GM19351 (cell line): ENCODE data around the gene MCCC2.
"Not testable (repeated sequence)": the region's sequence is repeated elsewhere in the genome, so short reads cannot be mapped to it uniquely, and the experiment has no call there.

Source experiments
- ATAC-seq: cut with Tn5 transposase; IDR thresholded peaks from one replicate; pipeline ENCODE4 v1.9.1; 2021; ENCODE audit warnings: mild to moderate bottlenecking, moderate library complexity; ENCODE audit not compliant: unreplicated experiment

Gene MCCC2

GRCh38 chr5:71586941-71587765 lies at the start of gene MCCC2:
Gene MCCC2, plus strand, starts transcription at chr5:71587340. Its CDS starts 86 bp downstream, at chr5:71587426.
- ATAC-seq = peak; percentile 96

DNA sequence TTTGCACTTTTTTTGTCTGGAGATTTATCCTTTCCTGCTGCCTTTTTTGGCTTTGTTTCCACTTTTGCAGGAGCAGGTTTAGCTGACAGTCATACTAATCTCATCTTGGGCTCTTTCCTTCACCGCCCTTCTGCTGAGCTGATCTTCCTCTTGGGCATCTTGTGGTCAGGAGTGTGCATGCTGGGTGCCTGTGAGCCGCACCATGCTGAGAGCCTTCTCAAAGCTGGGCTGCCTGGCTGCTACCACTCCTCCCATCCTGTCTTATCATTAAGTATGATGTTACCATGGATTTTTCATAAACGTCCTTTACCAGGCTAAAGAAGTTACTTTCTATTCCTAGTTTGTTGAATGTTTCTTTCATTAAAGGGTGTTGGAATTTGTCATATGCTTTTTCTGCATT lies 49.5 kb upstream of the MCCC2 start:
- no peak for ATAC-seq

GRCh38 chr5:71550885-71551284 lies 36.3 kb upstream of the MCCC2 start:
- not testable (repeated sequence) for ATAC-seq

GRCh38 chr5:71551582-71551981 lies 35.6 kb upstream of the MCCC2 start:
- not testable (repeated sequence) for ATAC-seq

- ATAC-seq = not testable (repeated sequence)
These were observed 35.0 kb upstream of the MCCC2 start for GRCh38 chr5:71552026-71552749.

DNA sequence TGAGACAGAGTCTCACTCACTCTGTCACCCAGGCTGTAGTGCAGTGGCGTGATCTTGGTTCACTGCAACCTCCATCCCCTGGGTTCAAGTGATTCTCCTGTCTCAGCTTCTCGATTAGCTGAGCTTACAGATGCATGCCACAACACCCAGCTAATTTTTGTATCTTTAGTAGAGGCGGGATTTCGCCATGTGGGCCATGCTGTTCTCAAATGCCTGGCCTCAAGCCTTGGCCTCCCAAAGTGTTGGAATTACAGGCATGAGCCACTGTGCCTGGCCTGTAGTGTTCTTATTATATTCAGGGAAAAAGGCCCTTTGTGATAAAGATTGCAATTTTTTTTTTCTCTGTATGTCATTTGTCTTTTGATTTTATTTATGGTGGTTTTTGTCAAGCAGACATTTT lies 24.0 kb upstream of the MCCC2 start:
- no peak for ATAC-seq

GRCh38 chr5:71564895-71565294 lies 22.2 kb upstream of the MCCC2 start:
- ATAC-seq = no peak

DNA sequence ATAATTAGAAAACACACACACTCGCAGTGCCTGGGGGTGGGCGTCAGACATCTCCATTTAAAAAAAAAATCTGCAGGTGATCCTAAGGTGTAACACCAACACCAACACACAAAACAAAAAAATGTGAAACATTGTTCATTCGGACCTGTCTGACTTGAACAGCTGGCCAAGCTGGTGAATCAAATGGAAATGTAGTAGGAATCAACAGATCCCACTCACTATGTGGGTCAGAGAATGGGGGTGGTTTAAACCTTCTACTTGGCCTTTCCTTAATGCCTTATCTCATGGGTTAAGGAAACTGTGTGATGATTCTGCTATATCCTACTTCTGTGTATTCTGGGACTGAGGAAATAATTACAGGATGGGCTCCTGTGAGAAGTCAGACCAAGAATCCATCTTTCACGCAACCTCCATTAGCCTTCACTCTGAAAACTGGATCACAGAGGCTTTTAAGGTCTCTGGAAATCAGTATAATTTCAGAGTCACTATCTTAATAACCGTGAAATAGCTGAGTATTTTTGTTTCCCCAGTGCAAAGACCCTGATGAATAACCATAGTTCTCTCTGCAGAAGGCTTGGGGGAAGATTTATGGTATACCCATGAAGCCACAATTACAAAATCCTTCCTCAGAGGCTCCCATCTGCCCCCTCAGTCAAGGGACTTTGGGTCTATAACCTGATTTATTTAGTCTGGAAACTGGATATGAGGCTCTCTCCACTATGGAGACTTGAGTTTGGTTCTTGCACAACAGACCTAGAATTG lies 17.2 kb upstream of the MCCC2 start:
- no peak for ATAC-seq

DNA sequence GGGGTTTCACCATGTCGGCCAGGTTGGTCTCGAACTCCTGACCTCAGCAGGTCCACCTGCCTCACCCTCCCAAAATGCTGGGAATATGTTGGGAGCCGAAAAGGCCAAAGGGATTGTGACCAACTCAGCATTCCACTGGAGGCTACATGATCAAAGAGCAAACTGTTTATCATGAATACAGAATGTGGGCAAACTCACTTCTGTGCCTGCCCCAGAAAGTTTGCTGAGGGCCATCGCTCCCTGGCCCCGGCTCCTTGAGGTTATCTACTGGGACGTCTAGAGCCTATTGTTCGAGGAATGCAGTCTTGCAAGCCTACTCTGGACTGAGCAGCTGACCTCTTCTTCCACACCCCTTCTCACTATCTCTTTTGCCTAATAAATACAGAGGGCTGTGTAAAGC lies 15.3 kb upstream of the MCCC2 start:
- ATAC-seq = not testable (repeated sequence)

GRCh38 chr5:71573591-71573990 lies 13.5 kb upstream of the MCCC2 start:
- ATAC-seq = no peak

DNA sequence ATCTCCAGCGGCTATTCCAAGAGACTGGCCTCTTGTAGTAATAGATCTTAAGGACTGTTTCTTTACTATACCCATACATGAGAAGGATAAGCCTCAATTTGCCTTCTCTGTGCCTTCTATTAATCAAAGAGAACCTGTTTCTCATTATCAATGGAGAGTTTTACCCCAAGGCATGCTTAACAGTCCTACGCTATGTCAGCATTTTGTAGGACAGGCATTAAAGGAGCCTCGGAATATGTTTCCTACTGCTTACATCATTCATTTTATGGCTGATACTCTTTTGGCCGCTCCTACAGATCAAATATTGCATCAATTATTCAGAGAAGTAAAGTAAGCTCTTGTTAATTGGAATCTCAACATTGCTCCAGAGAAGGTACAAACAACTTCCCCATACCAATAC lies 11.6 kb upstream of the MCCC2 start:
- ATAC-seq = not testable (repeated sequence)

DNA sequence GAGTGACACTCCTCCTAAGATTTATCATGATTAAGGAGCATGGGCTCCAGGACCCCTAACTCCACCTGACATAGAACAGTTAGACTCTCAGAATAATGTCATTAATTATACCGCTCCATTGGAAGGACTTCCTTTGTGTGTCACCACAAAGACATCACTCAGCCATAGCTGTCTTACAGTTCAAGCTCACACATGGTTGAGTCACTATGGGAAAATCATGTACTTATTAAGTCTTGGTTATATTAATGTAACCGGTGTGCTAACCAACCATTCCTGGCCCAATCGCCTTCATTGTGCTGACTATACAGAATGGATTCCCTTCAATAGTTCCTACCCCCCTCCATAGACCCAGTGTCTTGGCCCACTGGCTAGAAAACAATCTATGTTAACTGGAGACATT lies 10.9 kb upstream of the MCCC2 start:
- ATAC-seq = no peak

GRCh38 chr5:71577839-71578238 lies 9.3 kb upstream of the MCCC2 start:
- ATAC-seq = not testable (repeated sequence)

DNA sequence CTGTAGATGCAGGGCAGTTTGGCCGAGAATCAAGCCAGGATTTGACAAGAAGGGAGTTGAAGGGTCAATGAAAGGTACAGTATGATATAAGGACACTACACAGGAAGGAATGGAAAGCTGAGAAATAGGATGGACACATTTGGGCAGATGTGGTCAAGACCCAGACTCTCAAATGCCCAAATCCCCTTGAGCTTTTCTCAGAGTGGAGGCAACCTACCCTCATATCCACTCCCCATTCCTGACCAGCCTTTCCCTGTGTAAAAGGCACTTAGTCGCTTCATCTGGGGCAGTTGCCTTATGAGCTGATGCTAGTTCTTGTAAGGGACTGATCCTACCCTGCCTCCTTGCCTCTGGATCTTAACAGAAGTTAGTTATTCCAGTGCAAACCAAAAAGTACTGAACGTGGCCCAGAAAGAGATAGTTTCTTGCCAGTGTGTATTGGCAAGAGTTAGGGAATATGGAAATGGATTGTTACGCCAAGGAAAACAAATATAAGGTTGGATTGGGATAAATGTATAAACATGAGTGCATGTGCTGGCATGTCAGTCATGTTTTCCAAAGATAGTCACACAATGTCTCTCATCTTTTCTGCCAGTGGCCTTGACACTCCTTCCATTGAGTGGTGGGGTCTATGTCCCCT lies 4.1 kb upstream of the MCCC2 start:
- ATAC-seq = no peak

DNA sequence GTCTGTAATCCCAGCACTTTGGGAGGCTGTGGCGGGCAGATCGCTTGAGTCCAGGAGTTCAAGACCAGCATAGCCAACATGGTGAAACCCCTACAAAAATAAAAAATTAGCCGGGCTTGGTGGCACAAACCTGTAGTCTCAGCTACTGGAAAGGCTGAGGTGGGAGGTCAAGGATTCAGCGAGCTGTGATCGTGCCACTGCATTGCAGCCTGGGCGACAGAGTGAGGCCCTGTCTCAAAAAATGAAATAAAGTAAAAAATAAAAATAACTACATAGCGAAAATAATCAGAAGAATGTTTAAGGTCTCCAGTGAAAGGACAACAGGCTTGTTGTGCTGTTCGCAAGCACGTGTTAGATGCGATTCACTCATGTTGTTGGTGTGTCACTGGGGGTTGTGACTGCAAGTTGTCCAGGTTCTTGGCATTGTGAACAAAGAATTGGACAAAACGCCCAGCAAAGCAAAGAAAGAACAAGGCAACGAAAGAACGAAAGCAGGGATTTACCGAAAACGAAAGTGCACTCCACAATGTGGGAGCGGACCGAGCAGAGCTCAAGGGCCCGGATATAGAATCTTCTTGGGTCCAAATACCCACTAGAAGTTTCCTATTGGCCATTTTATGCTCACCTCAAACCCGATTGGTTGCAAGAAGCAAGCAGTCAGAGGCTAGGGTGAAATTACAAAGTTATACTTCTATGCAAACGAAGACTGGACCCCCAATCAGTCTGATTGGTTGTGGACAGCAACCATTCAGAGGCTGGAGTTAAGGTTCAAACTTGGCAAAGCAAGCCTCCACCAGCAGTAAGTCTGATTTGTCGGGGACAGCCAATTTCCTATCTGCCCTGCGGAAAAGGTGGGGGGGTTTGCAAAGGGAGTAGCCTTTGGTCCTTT lies 844 bp upstream of the MCCC2 start:
- peak; percentile 4 for ATAC-seq

GRCh38 chr5:71587766-71588532 lies 809 bp downstream of the MCCC2 start:
- ATAC-seq = peak; percentile 6

- ATAC-seq = no peak
These were observed 1.4 kb downstream of the MCCC2 start for GRCh38 chr5:71588533-71588885.

DNA sequence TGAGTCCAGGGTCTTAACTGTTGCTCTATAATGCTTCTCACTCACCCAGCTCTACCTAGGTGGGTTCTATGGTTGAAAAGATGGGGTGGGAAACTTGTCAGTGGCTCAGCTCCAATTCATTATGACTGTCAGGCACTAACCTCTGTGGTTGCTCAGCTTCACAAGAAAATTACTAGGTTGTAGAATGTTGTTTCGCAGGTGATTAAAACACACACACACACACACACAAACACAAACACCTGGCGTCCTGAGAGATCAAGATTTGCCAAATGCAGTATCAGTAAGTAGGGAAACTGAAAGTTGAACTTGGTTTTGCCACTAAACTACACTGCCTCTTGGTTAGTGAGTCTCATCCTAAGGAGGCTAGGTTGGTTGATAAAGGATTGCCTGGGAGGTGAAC lies 2.8 kb downstream of the MCCC2 start:
- no peak for ATAC-seq

- ATAC-seq = no peak
These were observed 4.0 kb downstream of the MCCC2 start for GRCh38 chr5:71591100-71591499.
